K562 (cell line): ENCODE results near the gene KRTAP27-1. TPM values are rescaled to one million over a fixed set of nuclear protein-coding genes. Genes with fewer than 3 reads are reported as not detected.

ENCODE experiments used
- ATAC-seq: fragments of 200-7000 bp; cut with Tn5 transposase; 3 replicates; pipeline ENCODE4 v1.9.1; 2020; ENCODE audit warnings: moderate library complexity
- BruUV-seq: library from RNA; stranded (reverse); fragments of 400-500 nt; replicated peaks from 2 replicates; lab custom pipeline; 2021; lab: Mats Ljungman, UMichigan
- CTCF ChIA-PET: fragments of 300-600 bp; formaldehyde crosslinking; extraction: SDS; loops from one replicate; lab custom pipeline; 2021; ENCODE audit warnings: low intra/inter-chr PET ratio; lab: Yijun Ruan, JAX
- POLR2A ChIA-PET: fragments of 300-600, 350-650 bp; sonication (Branson Sonifier 250); formaldehyde crosslinking; extraction: SDS; loops from one replicate; lab custom pipeline; 2021; ENCODE audit warnings: antibody characterized with exemption, inconsistent platforms; lab: Yijun Ruan, JAX
- DNase-seq, 4 experiments: peaks; one replicate each; pipeline versions ENCODE4 v3.0.0 to v3.0.0-alpha.2; 2011 to 2018; ENCODE audit warnings: low spot score in 3 of 4, mixed read lengths in 3 of 4; ENCODE audit errors: extremely low read depth in 1 of 4
- FAIRE-seq: peaks from 2 replicates; lab custom pipeline; 2011; peaks lifted over from hg19 to GRCh38; lab: Jason Lieb, UNC
- H2AFZ ChIP-seq: 2 replicates; pipeline ENCODE4 v1.6.0; 2011; ENCODE audit warnings: low read depth, low read length, control low read depth, inconsistent platforms
- H3K27ac ChIP-seq: fragments of 200-600 bp; 3 replicates; pipeline ENCODE4 v1.8.0; 2011; ENCODE audit warnings: low read depth, mild to moderate bottlenecking, control low read depth, inconsistent platforms, low read length, moderate library complexity, mixed read lengths; ENCODE audit errors: extremely low read depth
- H3K27me3 ChIP-seq, 2 experiments: fragments of 300-600 bp in 1 of 2; 2 replicates in 1 of 2; 3 replicates in 1 of 2; pipeline versions ENCODE4 v1.6.0 to v1.8.0; 2011; ENCODE audit warnings: inconsistent platforms in 2 of 2, low read length in 2 of 2, mild to moderate bottlenecking in 1 of 2, mixed read lengths in 1 of 2, moderate library complexity in 1 of 2; ENCODE audit not compliant: control insufficient read depth in 2 of 2, insufficient read depth in 2 of 2
- H3K36me3 ChIP-seq: fragments of 300-600 bp; 3 replicates; pipeline ENCODE4 v1.8.0; 2011; ENCODE audit warnings: mild to moderate bottlenecking, low read length, inconsistent platforms; ENCODE audit not compliant: control insufficient read depth, insufficient read depth
- H3K4me1 ChIP-seq, 2 experiments: fragments of 200-600 bp in 1 of 2; replicated peaks in 1 of 2; 2 replicates in 1 of 2; 3 replicates in 1 of 2; pipeline versions ENCODE4 v1.5.1 to v1.8.0; 2011; ENCODE audit warnings: inconsistent platforms in 2 of 2, low read length in 2 of 2, mild to moderate bottlenecking in 1 of 2, mixed read lengths in 1 of 2, moderate library complexity in 1 of 2; ENCODE audit not compliant: control insufficient read depth in 2 of 2, insufficient read depth in 2 of 2
- H3K4me2 ChIP-seq: 2 replicates; pipeline ENCODE4 v1.6.1; 2011; ENCODE audit warnings: low read length, control low read depth, inconsistent platforms, mixed read lengths; ENCODE audit not compliant: insufficient read depth
- H3K4me3 ChIP-seq: fragments of 200-600 bp; sonication (generic), shearing (Covaris generic); 2 replicates; pipeline ENCODE4 v1.5.1; 2016; ENCODE audit warnings: control low read depth, inconsistent platforms
- H3K79me2 ChIP-seq: fragments of 200-600 bp; 3 replicates; pipeline ENCODE4 v1.8.0; 2011; ENCODE audit warnings: low read length, inconsistent platforms; ENCODE audit not compliant: control insufficient read depth, insufficient read depth
- H3K9ac ChIP-seq, 2 experiments: 2 replicates each; pipeline versions ENCODE4 v1.6.0 to v1.6.1; 2011; ENCODE audit warnings: low read depth in 2 of 2, low read length in 2 of 2, control low read depth in 1 of 2, inconsistent platforms in 1 of 2, mild to moderate bottlenecking in 1 of 2, mixed read lengths in 1 of 2; ENCODE audit not compliant: insufficient read depth in 1 of 2
- H3K9me1 ChIP-seq: one replicate; pipeline ENCODE4 v1.6.0; 2011; ENCODE audit warnings: inconsistent platforms, mild to moderate bottlenecking, low read length, moderate library complexity; ENCODE audit not compliant: control insufficient read depth, insufficient read depth
- H3K9me3 ChIP-seq: replicated peaks from 2 replicates; pipeline ENCODE4 v1.5.1; 2011; ENCODE audit warnings: low read depth, low read length, inconsistent platforms; ENCODE audit not compliant: control insufficient read depth, insufficient read depth
- H4K20me1 ChIP-seq: replicated peaks from 2 replicates; pipeline ENCODE4 v1.6.1; 2011; ENCODE audit warnings: low read length, inconsistent platforms, mixed read lengths; ENCODE audit not compliant: control insufficient read depth, insufficient read depth
- ELF4 ChIP-seq: fragments of 450-650 bp; formaldehyde crosslinking; IDR thresholded peaks from 2 replicates; pipeline ENCODE4 v1.4.0; 2022; ENCODE audit warnings: missing genetic modification characterization
- KLF10 ChIP-seq: fragments of 250-450 bp; sonication (Bioruptor Pico); IDR thresholded peaks from 2 replicates; pipeline ENCODE4 v1.6.1; 2021; ENCODE audit warnings: matching md5 sums
- MAFF ChIP-seq: IDR thresholded peaks from 2 replicates; pipeline ENCODE4 v1.6.1; 2012; ENCODE audit warnings: low read length, improper control_type of control experiment
- MIER1 ChIP-seq: fragments of 450-650 bp; IDR thresholded peaks from 2 replicates; pipeline ENCODE4 v1.6.1; 2016; ENCODE audit warnings: antibody characterized with exemption, mild to moderate bottlenecking, low read depth
- POLR2AphosphoS5 ChIP-seq: IDR thresholded peaks from 2 replicates; pipeline ENCODE4 v1.6.1; 2011; ENCODE audit warnings: mild to moderate bottlenecking, low read depth, low read length, moderate library complexity; ENCODE audit not compliant: control insufficient read depth, insufficient read depth
- RUNX1 ChIP-seq: sonication (generic); IDR thresholded peaks from 2 replicates; pipeline ENCODE4 v1.6.1; 2016; ENCODE audit warnings: antibody characterized with exemption, low read depth
- SIN3B ChIP-seq: fragments of 450-650 bp; IDR thresholded peaks from 2 replicates; pipeline ENCODE4 v1.6.1; 2017; ENCODE audit warnings: low read depth, mild to moderate bottlenecking, moderate library complexity
- ZNF699 ChIP-seq: fragments of 250-450 bp; sonication (Bioruptor Pico); IDR thresholded peaks from 2 replicates; pipeline ENCODE4 v1.8.0; 2021; ENCODE audit warnings: mild to moderate bottlenecking, moderate library complexity; ENCODE audit not compliant: insufficient replicate concordance
- WGBS: fragments of 100-300 bp; shearing (Covaris generic); methylation state at CpG from one replicate; pipeline ENCODE4 v1.1.6; 2016; ENCODE audit warnings: low coverage, mixed read lengths; ENCODE audit not compliant: insufficient coverage; ENCODE audit errors: missing lambda C conversion rate; 5-methylcytosine and 5-hydroxymethylcytosine counted together
- in situ Hi-C: fragments of 300-500 bp; cut with MboI; formaldehyde crosslinking; loops from 4 replicates; pipeline ENCODE4 v1.15.0; 2018; ENCODE audit warnings: inconsistent platforms, mixed read lengths
- intact Hi-C: fragments of 100-400 bp; cut with micrococcal nuclease; formaldehyde crosslinking; loops from 2 replicates; pipeline ENCODE4 v1.14.2; 2022
- polyA plus RNA-seq, 8 experiments: library from polyadenylated mRNA; depleted of rRNA in 4 of 8; stranded (reverse) in 5 of 8; unstranded in 3 of 8; fragments of >200 nt; fragmentation: Nextera tagmentation in 2 of 8; fragmentation: Illumina TruSeq in 1 of 8; extraction: Ambion mirVana in 2 of 8; extraction: Trizol in 1 of 8; gene quantifications; 2 replicates each; pipeline versions ENCODE4 v1.2.1 to v1.2.3, GENCODE V29; 2011 to 2014; ENCODE audit warnings: inconsistent platforms in 1 of 8, missing spikeins in 1 of 8
- total RNA-seq, 7 experiments: library from RNA; depleted of rRNA in 6 of 7; stranded (reverse); fragments of >200 nt in 6 of 7; fragmentation: Illumina TruSeq in 2 of 7; extraction: Trizol in 2 of 7; gene quantifications; 2 replicates each; pipeline versions ENCODE4 v1.2.1 to v1.2.3, GENCODE V29; 2011 to 2021; ENCODE audit warnings: low replicate concordance in 1 of 7
- TF ChIP-seq, protein P1 (sequence below): fragments of 200-600 bp; sonication (generic); IDR thresholded peaks from one replicate; pipeline ENCODE4 v1.6.1; 2012; ENCODE audit warnings: mild to moderate bottlenecking, low read depth, low read length, inconsistent platforms
- TF ChIP-seq, protein P2 (sequence below): fragments of 250-450 bp; sonication (Bioruptor Pico); IDR thresholded peaks from 2 replicates; pipeline ENCODE4 v1.4.0; 2020; ENCODE audit warnings: mild to moderate bottlenecking, moderate library complexity, borderline replicate concordance

Gene KRTAP27-1
- total and polyA plus RNA-seq, 9 of the 15 experiments (the other 6 are each of a cell fraction or from before 2014, with no cell fraction given) = not detected

DNA sequence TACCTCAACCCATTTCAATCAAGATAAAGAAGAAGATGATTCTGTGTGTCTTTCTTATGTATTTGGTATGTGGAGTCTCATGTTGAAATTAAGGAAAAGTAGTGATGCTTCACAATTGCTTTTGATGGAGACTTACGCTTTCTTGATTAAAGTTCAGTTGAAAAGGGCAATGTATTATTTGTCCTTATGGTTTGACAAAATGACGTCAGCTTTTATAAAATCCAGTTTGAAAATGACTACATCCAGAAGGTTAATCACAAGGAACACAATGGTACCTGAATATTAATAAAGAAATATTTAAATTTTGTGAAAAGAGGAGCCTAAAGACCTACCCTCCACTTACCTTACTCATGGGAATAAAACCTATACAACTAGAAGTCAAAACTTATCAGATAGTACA lies 21.8 kb downstream of the KRTAP27-1 start:
- Histone ChIP-seq H3K4me2 (no peak overlapping the region), H3K9ac (no peak overlapping the region), H3K27me3 (no peaks in the 10 kb centered on the region), H3K4me3 (no peak overlapping the region), H3K27ac (no peak overlapping the region), H3K9me1 (no peaks in the 10 kb centered on the region), H3K9me3 (no peaks in the 10 kb centered on the region), H4K20me1 (no peaks in the 10 kb centered on the region), H2AFZ (no peak overlapping the region), H3K79me2 (no peaks in the 10 kb centered on the region), H3K4me1 (no peaks in the 10 kb centered on the region), H3K36me3 (no peaks in the 10 kb centered on the region)
- no peak for ATAC-seq
- 4% methylated on average over 2 of the region's 2 CpGs for WGBS
- intact Hi-C loops = no loop called here
- FAIRE-seq = no peak
- no TSS peak for BruUV-seq
- ChIA-PET POLR2A (no interaction called here), CTCF (no interaction called here)
- in situ Hi-C loops = no loop called here
- no peak for DNase-seq
- TF ChIP-seq ZNF699 (CRISPR knock-in tag) = no peak
- TF ChIP-seq MIER1 = no peak
- TF ChIP-seq POLR2AphosphoS5 = no peak
- TF ChIP-seq, protein P1, sequence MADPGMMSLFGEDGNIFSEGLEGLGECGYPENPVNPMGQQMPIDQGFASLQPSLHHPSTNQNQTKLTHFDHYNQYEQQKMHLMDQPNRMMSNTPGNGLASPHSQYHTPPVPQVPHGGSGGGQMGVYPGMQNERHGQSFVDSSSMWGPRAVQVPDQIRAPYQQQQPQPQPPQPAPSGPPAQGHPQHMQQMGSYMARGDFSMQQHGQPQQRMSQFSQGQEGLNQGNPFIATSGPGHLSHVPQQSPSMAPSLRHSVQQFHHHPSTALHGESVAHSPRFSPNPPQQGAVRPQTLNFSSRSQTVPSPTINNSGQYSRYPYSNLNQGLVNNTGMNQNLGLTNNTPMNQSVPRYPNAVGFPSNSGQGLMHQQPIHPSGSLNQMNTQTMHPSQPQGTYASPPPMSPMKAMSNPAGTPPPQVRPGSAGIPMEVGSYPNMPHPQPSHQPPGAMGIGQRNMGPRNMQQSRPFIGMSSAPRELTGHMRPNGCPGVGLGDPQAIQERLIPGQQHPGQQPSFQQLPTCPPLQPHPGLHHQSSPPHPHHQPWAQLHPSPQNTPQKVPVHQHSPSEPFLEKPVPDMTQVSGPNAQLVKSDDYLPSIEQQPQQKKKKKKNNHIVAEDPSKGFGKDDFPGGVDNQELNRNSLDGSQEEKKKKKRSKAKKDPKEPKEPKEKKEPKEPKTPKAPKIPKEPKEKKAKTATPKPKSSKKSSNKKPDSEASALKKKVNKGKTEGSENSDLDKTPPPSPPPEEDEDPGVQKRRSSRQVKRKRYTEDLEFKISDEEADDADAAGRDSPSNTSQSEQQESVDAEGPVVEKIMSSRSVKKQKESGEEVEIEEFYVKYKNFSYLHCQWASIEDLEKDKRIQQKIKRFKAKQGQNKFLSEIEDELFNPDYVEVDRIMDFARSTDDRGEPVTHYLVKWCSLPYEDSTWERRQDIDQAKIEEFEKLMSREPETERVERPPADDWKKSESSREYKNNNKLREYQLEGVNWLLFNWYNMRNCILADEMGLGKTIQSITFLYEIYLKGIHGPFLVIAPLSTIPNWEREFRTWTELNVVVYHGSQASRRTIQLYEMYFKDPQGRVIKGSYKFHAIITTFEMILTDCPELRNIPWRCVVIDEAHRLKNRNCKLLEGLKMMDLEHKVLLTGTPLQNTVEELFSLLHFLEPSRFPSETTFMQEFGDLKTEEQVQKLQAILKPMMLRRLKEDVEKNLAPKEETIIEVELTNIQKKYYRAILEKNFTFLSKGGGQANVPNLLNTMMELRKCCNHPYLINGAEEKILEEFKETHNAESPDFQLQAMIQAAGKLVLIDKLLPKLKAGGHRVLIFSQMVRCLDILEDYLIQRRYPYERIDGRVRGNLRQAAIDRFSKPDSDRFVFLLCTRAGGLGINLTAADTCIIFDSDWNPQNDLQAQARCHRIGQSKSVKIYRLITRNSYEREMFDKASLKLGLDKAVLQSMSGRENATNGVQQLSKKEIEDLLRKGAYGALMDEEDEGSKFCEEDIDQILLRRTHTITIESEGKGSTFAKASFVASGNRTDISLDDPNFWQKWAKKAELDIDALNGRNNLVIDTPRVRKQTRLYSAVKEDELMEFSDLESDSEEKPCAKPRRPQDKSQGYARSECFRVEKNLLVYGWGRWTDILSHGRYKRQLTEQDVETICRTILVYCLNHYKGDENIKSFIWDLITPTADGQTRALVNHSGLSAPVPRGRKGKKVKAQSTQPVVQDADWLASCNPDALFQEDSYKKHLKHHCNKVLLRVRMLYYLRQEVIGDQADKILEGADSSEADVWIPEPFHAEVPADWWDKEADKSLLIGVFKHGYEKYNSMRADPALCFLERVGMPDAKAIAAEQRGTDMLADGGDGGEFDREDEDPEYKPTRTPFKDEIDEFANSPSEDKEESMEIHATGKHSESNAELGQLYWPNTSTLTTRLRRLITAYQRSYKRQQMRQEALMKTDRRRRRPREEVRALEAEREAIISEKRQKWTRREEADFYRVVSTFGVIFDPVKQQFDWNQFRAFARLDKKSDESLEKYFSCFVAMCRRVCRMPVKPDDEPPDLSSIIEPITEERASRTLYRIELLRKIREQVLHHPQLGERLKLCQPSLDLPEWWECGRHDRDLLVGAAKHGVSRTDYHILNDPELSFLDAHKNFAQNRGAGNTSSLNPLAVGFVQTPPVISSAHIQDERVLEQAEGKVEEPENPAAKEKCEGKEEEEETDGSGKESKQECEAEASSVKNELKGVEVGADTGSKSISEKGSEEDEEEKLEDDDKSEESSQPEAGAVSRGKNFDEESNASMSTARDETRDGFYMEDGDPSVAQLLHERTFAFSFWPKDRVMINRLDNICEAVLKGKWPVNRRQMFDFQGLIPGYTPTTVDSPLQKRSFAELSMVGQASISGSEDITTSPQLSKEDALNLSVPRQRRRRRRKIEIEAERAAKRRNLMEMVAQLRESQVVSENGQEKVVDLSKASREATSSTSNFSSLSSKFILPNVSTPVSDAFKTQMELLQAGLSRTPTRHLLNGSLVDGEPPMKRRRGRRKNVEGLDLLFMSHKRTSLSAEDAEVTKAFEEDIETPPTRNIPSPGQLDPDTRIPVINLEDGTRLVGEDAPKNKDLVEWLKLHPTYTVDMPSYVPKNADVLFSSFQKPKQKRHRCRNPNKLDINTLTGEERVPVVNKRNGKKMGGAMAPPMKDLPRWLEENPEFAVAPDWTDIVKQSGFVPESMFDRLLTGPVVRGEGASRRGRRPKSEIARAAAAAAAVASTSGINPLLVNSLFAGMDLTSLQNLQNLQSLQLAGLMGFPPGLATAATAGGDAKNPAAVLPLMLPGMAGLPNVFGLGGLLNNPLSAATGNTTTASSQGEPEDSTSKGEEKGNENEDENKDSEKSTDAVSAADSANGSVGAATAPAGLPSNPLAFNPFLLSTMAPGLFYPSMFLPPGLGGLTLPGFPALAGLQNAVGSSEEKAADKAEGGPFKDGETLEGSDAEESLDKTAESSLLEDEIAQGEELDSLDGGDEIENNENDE = no peak
- TF ChIP-seq SIN3B = no peak
- TF ChIP-seq RUNX1 = no peak
- TF ChIP-seq KLF10 (CRISPR knock-in tag) = no peak
- TF ChIP-seq, protein P2, sequence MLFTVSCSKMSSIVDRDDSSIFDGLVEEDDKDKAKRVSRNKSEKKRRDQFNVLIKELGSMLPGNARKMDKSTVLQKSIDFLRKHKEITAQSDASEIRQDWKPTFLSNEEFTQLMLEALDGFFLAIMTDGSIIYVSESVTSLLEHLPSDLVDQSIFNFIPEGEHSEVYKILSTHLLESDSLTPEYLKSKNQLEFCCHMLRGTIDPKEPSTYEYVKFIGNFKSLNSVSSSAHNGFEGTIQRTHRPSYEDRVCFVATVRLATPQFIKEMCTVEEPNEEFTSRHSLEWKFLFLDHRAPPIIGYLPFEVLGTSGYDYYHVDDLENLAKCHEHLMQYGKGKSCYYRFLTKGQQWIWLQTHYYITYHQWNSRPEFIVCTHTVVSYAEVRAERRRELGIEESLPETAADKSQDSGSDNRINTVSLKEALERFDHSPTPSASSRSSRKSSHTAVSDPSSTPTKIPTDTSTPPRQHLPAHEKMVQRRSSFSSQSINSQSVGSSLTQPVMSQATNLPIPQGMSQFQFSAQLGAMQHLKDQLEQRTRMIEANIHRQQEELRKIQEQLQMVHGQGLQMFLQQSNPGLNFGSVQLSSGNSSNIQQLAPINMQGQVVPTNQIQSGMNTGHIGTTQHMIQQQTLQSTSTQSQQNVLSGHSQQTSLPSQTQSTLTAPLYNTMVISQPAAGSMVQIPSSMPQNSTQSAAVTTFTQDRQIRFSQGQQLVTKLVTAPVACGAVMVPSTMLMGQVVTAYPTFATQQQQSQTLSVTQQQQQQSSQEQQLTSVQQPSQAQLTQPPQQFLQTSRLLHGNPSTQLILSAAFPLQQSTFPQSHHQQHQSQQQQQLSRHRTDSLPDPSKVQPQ = no peak
- no peak for TF ChIP-seq MAFF
- no peak for TF ChIP-seq ELF4 (CRISPR knock-in tag)
